Peyer's patch (tissue), 4 donors: ENCODE results near the gene LENG9. TPM values are rescaled to one million over a fixed set of nuclear protein-coding genes. Genes with fewer than 3 reads are reported as not detected.

Experiments
- DNase-seq, 3 donors: peaks; one replicate each; pipeline ENCODE4 v3.0.0-alpha.2; 2017 to 2019
- H3K27ac ChIP-seq, 4 donors: fragments of 200-600 bp; sonication (generic); one replicate each; pipeline ENCODE4 v1.5.1; 2016 to 2019
- H3K27me3 ChIP-seq, 2 donors: fragments of 200-600 bp; sonication (generic); one replicate each; pipeline ENCODE4 v1.5.1; 2019
- H3K36me3 ChIP-seq, 3 donors: fragments of 200-600 bp; sonication (generic); one replicate each; pipeline ENCODE4 v1.5.1; 2016 to 2019
- H3K4me1 ChIP-seq, 4 donors: fragments of 200-600 bp; sonication (generic); one replicate each; pipeline ENCODE4 v1.5.1; 2016 to 2019
- H3K4me3 ChIP-seq, 4 donors: fragments of 200-600 bp; sonication (generic); 1 replicate in 3 of 4; 2 replicates in 1 of 4; pipeline ENCODE4 v1.5.1; 2016 to 2019; ENCODE audit warnings: mild to moderate bottlenecking in 1 of 4
- H3K9me3 ChIP-seq, 4 donors: fragments of 200-600 bp; sonication (generic); one replicate each; pipeline ENCODE4 v1.5.1; 2016 to 2019; ENCODE audit warnings: mild to moderate bottlenecking in 1 of 4
- POLR2A ChIP-seq, 2 donors: fragments of 450-650 bp; IDR thresholded peaks; one replicate each; pipeline ENCODE4 v1.5.1; 2017; ENCODE audit warnings: antibody characterized with exemption in 2 of 2, mild to moderate bottlenecking in 2 of 2, moderate library complexity in 2 of 2
- total RNA-seq, 4 donors: library from RNA; depleted of rRNA; stranded (reverse); fragments of >200 nt; gene quantifications; one replicate each; pipeline ENCODE4 v1.1.0, GENCODE V29; 2016
- TF ChIP-seq, protein P1 (sequence below), 6 experiments: fragments of 450-650 bp in 4 of 6; fragments of 200-600 bp in 2 of 6; sonication (generic) in 1 of 6; IDR thresholded peaks; one replicate each; pipeline ENCODE4 v1.5.1; 2017 to 2019; ENCODE audit warnings: antibody characterized with exemption in 6 of 6, mild to moderate bottlenecking in 3 of 6, moderate library complexity in 1 of 6

Gene LENG9
- total RNA-seq, 4 donors from 2014 or later = 11.0 to 18.9 (median 15.8) TPM

- no peaks in the 10 kb centered on the region for H3K9me3 ChIP-seq
- H3K4me1 ChIP-seq = peaks cover 0 to 2% (median 0%) of the 10 kb centered on the region in 4 donors
- peaks cover 0 to 7% of the 10 kb centered on the region in 2 donors for H3K27me3 ChIP-seq
- no peak overlapping the region for H3K4me3 ChIP-seq
- TF ChIP-seq POLR2A (IDR thresholded peaks at IDR 0.05) = no peak
- TF ChIP-seq, protein P1, sequence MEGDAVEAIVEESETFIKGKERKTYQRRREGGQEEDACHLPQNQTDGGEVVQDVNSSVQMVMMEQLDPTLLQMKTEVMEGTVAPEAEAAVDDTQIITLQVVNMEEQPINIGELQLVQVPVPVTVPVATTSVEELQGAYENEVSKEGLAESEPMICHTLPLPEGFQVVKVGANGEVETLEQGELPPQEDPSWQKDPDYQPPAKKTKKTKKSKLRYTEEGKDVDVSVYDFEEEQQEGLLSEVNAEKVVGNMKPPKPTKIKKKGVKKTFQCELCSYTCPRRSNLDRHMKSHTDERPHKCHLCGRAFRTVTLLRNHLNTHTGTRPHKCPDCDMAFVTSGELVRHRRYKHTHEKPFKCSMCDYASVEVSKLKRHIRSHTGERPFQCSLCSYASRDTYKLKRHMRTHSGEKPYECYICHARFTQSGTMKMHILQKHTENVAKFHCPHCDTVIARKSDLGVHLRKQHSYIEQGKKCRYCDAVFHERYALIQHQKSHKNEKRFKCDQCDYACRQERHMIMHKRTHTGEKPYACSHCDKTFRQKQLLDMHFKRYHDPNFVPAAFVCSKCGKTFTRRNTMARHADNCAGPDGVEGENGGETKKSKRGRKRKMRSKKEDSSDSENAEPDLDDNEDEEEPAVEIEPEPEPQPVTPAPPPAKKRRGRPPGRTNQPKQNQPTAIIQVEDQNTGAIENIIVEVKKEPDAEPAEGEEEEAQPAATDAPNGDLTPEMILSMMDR (IDR thresholded peaks at IDR 0.05) = no peak
- no peak for DNase-seq
- H3K27ac ChIP-seq = no peak overlapping the region
- no peaks in the 10 kb centered on the region for H3K36me3 ChIP-seq
These were observed 38.8 kb downstream of the LENG9 start for GRCh38 chr19:54424660-54425381.

GRCh38 chr19:54424201-54424600, 39.4 kb downstream of the LENG9 start:
- no peaks in the 10 kb centered on the region for H3K36me3 ChIP-seq
- H3K4me3 ChIP-seq = no peak overlapping the region
- H3K27ac ChIP-seq = no peak overlapping the region
- H3K9me3 ChIP-seq = no peaks in the 10 kb centered on the region
- peaks cover 0 to 7% of the 10 kb centered on the region in 2 donors for H3K27me3 ChIP-seq
- no peak for TF ChIP-seq POLR2A (IDR thresholded peaks at IDR 0.05)
- TF ChIP-seq, protein P1 (IDR thresholded peaks at IDR 0.05) = no peak
- no peaks in the 10 kb centered on the region for H3K4me1 ChIP-seq
- no peak for DNase-seq

DNA sequence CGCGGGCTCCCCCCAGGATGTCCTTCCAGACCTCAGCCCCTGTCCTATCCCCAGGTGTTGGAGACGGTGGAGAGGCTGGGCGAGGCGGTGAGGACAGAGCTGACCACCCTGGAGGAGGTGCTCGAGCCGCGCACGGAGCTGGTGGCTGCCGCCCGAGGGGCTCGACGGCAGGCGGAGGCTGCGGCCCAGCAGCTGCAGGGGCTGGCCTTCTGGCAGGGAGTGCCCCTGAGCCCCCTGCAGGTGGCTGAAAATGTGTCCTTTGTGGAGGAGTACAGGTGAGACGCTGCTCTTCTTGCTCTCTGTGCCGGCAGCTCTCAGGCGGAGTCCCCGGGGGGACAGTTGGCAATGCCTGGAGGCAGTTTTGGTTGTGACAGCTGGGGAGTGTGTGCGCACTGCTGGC, 41.4 kb downstream of the LENG9 start:
- Histone ChIP-seq H3K27me3 (peaks cover 0 to 9% of the 10 kb centered on the region in 2 donors), H3K36me3 (no peaks in the 10 kb centered on the region), H3K4me3 (no peak overlapping the region), H3K27ac (no peak overlapping the region), H3K9me3 (no peaks in the 10 kb centered on the region), H3K4me1 (no peaks in the 10 kb centered on the region)
- TF ChIP-seq, protein P1 (IDR thresholded peaks at IDR 0.05) = no peak
- no peak for TF ChIP-seq POLR2A (IDR thresholded peaks at IDR 0.05)
- no peak for DNase-seq

DNA sequence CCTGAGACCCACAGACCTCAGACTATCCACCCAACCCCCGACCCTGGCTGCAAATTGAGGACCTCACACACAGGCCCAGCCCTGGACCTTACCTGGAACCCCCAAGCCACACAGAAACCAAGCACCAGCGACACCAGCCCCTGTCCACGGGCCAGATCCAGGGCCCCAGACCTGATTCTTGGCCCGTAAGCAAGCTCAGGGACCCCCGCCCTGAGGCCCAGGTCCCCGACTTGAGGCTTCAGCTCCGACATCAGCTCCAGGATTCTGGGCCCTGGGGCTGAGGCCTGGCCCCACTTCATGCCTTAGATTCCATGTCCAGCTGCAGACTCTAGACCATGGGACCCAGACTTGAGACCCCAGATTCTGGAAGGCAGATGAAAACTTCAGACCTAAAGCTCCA, 42.1 kb downstream of the LENG9 start:
- no peak overlapping the region for H3K27ac ChIP-seq
- no peaks in the 10 kb centered on the region for H3K4me1 ChIP-seq
- no peak for TF ChIP-seq POLR2A (IDR thresholded peaks at IDR 0.05)
- TF ChIP-seq, protein P1 (IDR thresholded peaks at IDR 0.05) = no peak
- no peak for DNase-seq
- H3K9me3 ChIP-seq = no peaks in the 10 kb centered on the region
- no peaks in the 10 kb centered on the region for H3K36me3 ChIP-seq
- no peak overlapping the region for H3K4me3 ChIP-seq
- H3K27me3 ChIP-seq = peaks cover 0 to 15% of the 10 kb centered on the region in 2 donors

DNA sequence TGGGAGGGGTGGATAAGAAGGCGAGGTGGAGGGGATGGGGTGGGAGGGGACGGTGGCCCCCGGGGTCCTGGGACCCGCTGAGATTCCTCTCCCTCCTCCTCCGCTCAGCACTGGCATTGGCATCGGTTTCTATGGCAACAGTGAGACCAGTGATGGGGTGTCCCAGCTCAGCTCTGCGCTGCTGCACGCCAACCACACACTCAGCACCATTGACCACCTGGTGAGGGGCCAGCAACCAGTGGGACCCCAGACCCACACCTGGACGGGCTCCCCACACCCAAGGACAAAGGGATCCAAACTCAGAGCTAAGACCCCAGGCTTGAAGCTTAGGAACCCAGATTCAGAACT, 42.4 kb downstream of the LENG9 start:
- no peaks in the 10 kb centered on the region for H3K4me1 ChIP-seq
- no peaks in the 10 kb centered on the region for H3K36me3 ChIP-seq
- H3K9me3 ChIP-seq = no peaks in the 10 kb centered on the region
- H3K27me3 ChIP-seq = peaks cover 0 to 19% of the 10 kb centered on the region in 2 donors
- H3K27ac ChIP-seq = no peak overlapping the region
- DNase-seq = no peak
- no peak for TF ChIP-seq POLR2A (IDR thresholded peaks at IDR 0.05)
- TF ChIP-seq, protein P1 (IDR thresholded peaks at IDR 0.05) = no peak
- no peak overlapping the region for H3K4me3 ChIP-seq
